Inflammatory macrophage (primary cell): ENCODE data around the gene APBA2.
A peak's percentile ranks its signal among the peaks of the same experiment; 100 is the strongest.

Experiments used
- DNase-seq, 2 donors: peaks; one replicate each; pipeline ENCODE4 v3.0.0-alpha.2; 2020 to 2022

The APBA2 gene

DNA sequence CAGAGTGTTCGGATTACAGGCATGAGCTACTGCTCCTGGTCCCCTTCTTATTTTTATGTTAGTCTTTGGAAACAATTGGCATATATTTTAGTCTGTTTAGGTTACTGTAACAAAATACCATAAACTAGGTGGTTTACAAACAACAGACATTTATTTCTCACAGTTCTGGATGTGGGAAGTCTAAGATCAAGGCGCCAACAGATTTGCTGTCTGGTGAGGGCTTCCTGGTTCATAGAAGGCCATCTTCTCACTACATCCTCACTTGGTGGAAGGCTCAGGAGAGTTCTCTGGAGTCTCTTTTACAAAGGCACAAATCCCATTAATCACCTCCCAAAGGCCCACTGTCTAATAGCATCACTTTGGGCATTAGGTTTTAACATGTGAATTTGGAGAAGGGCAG is 101.0 kb downstream of the APBA2 start:
- no peak for DNase-seq

DNA sequence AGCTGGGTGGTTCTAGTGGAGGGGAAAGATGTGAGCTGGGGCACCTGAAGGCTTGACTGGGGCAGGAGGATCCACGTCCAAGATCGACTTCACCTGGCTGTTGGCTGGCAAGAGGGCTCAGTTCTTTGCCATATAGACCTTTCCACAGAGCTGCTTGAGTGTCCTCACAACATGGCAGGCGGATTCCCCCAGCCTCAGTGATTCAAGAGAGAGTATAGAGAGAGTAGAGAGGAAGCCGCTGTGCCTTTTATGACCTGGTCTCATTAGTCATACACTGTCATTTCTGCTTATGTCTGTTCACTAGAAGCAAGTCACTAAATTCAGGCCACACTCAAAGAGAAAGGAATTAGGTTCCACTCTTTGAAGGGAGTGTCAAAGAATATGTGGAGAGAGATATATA is 101.6 kb downstream of the APBA2 start:
- no peak for DNase-seq

DNA sequence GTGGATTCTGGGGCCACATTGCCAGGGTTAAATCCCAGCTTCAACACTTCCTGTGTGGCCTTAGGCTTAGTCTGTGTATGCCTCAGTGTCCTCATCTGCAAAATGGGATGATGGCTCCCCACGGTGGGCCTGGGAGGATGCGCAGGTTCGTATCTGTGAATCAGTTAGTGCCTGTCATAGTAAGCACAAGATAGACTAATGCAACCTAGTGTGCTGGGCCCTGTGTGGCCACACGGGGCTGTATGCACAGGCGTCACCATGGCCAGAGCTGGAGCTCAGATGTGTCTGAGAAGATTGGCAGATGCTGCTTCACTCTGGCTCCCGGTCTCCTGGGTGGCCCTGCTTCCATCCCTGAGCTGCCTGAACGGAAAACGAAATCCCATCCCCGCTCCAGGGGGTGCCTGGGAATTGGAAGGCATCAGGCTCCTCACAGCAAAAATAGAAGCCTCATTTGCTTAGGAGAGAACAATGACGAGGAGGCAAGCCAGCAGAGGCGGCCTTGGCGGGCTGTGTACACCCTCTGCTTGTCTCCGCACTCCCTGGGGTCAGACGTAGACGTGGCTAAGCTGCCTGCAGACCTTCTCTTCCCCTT is 103.6 kb downstream of the APBA2 start:
- no peak for DNase-seq

DNA sequence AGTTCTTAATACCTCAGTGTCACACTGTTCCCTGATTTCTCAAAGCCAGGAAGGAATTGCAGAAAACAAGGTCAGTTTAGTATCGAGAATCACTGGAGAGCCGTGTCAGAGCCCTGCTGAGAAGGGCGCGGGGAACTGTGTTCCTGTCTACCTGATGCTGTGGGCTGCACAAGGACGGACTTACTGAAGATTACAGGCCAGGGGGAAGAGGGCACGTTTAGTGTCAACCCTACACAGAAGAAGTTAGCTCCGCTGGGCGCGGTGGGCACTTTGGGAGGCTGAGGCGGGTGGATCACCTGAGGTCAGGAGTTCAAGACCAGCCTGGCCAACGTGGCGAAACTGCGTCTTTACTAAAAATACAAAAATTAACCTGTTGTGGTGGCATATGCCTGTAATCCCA is 104.1 kb downstream of the APBA2 start:
- no peak for DNase-seq

DNA sequence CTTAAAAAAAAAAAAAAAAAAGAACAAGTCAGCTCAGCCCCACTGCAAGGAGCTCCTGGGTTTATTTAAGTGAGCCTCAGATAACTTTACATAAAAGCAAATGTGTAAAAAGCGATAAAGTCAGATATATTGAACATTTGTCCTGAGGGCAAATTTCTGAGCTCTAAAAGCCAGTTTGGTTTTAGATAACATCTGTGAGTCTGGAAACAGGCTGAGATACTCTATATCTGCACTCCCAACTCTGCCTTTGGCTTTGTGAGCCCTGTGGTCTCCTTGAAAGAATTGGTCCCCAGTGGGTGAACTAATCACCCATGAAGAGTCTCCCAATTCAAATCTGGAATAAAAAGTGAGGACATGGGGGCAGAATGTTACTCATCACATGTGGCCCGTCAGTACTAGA is 104.6 kb downstream of the APBA2 start:
- DNase-seq: no peak

DNA sequence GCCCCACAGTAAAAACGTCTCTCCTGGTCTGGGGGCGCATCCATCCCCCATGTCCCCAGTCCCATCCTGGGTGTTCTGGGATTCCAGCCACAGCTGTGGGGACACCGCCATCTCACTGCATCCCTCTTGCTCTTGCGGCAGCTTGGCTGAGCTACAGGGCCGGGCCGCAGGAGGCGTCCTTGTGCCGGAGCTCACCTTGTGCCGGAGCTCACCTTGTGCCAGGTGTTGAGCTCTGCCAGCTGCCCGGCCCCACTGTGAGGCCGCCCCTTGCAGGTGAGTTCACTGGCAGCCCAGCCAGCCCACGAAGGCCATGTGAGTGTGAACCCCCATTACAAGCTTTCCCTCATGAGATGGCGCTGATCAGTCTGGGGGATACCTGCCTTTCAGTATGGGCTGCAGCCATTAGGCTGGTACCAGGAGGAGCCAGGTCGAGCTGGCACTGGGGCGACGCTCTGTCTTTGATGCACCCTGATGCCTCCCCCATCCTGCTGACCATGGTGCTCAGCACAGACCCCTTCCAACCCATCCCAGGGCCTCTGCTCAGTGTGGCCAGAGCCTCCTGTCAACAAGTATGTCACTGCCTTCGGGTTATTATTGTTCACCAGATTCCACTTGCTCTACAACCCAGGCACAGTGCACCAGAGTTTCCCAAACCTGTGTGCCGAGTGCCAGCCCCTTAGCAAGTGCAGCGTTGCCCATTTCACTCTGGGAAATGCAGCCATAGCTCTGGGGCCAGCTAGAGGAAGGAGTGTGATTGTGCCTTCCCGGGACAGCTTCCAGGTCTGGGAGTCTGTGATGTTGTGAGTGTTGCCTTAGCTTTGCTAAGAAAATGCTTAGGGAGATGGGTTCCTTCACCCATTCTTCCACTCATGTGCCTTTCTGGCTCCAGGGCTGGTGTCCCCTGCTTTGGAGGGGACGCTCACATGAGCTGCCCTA is 105.7 kb downstream of the APBA2 start:
- DNase-seq: no peak

DNA sequence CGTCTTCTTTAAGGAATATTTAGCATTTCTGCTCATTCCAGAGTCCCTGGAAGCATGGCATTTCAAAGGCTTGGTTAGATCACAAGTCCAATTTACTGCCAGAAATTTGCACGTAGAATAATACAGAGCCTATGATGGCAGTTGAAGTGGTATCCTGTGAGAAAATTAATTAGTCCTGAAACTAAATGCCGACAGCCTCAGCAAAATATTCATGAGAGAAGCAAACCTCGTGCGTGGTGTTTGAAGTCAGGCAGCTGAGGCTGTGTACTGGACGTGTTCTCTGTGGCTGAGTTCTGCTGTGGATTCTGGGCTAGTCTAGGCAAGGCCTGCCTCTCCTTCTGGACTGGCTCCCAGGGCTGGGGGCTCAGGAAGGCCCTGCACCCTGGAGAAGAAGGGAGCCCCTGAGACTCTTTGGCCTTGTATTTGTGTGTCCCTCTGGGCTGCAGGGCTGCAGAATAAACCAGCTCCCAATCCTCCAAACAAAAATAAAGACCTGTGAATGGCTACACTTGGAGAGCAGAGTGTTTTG is 106.6 kb downstream of the APBA2 start:
- DNase-seq: no peak

DNA sequence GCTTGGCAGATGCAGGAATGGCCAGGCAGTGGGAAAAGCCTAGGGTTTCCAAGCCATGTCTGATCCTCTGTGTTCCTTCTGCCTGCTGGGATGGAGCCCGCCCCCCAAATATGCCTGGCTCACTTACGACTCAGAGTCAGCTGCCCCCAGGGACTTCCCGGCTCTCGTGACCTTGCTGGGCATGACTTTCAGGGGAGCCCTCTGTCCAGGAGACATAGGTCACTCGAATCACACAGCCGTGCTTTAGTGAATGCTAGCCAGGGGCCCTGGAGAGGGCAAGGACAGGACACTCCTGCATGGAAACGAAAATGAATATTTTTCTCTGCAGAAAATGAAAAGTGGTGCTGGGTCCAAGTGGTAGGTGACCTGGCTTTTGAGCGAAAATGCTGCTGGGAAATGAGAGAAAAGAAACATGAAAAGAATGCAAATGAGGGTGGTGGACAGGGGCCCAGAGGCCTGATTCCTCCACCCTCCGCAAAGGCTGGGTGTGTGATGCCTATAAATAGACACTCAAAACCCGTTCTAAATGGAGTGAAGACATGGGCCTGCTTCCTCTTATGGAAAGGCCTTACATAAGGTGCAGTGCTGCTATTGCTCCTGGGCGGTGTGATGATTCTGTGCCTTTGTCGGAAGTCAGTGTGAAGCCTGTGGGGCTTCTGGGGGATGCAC is 107.4 kb downstream of the APBA2 start:
- DNase-seq: peak in 1 of 2 donors; percentile 33

DNA sequence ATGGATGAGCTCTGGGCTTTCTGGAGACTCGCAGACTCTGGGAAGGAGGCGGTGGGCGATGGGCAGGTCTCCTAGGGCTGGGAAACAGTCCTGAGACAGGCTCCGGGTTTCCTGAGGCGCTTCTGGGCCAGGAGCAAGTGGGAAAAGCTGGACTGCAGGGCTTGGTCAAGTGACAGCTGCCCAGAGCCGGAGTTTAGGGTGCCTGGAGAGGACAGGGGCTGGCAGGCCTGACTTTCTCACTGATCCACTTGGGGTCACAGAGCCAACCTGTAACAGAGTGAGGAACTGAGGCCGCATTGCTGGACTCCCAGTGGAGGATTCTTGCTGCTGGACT is 107.9 kb downstream of the APBA2 start:
- DNase-seq: no peak

DNA sequence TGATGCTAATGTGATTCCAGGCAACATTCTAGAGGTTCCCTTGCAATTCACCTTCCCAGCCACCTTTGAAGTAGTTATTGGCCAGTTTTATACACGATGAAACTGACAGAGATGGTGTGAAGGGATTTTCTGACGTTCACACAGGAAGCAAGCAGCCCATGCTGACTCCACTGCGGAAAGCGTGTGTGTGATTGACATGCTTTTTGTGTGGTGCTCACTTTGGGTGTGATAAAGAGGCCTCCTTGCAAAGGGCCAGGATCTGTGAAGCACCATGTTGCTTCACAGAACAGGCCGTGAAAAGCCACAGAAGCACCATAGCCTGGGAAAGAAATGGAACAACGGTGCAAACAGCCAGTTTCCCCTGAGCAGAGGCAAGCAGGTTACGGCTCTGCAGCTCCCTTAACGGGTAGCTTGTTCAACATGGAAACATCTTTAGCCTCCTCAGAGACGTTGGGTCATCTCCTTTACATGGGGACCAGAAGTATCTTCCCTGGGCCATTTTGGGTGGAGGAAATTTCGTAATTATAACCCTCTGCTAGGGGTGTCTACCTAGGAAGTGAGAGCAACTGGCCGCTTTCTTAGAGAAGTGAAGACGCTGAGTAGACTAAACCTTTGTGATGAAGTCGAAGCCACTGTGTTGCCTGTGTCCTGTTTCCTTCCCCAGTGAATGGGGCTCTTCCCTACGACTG is 108.5 kb downstream of the APBA2 start:
- DNase-seq: no peak

DNA sequence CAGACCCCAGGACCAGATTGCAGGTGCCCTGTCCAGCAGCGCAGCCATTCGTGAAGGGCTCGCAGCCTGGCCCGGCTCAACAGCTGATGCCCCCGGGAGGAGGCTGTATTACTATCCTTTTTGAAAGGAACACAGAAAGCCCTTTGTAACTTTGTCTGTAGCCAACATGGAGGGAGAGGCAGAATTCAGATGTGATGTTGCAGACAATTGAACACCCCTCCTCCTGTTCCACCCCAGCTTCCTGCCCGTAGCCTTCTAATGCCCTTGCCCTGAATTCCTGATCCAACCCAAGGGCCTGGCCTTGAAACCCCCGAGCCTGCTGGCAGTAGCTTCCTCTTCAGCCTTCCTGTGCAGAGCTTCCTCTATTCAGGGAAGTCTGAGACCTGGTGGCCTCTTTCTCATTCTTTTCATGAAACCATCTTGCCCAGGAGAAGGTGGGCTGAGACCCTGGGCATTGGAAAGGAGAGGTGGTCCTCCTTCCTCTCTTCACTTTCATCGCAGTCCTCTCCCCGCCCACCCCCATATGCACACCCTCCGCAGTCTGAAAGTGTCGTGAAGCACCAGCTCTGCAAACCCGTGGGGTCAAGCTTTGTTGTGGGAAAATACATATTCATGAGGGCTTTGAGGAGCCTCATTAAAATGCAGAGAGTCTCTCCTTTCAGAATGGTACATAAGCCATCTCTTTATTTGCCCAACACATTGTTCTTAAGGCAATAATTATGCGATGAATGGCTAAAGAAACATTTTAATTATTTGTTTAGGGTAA is 109.2 kb downstream of the APBA2 start:
- peak; percentile 6 to 39 for DNase-seq

DNA sequence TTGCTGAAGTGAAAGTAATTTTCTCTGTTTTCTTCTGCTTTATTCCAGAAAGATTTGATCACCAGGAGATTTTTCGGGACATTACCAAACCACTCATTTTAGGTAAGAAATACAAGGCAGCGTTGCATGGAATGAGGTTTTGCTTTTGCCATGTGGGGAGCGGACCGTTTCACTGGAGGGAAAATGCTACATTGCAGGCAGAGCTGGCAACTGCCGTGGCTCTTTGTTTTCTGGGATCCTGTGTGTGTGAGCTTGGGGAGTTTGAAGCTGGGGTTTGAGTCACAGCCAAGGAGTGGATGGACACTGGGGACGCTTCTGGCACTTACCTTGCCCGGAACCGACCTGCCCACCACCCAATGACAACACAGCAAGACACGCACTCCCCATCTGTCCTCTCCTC is 109.9 kb downstream of the APBA2 start:
- no peak for DNase-seq

DNA sequence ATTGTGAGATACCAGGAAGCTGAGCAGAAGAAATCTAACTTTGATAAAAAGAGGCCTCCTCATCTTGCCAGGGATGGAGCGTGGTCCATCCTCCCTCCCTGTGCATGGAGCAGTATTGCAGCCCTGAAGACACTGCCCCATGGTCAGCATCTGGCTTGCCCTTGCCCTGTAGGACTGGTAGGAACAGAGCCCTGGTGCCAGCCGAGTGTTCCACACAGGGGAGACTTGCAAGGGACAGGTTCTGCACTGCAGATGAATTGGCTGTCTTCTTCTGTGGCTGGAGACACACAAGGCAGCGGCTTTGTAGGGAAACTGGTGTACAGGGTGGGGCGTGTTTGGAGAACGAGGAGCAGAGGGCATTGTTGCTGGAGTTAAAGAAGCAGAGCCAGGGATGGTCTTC is 110.5 kb downstream of the APBA2 start:
- no peak for DNase-seq

DNA sequence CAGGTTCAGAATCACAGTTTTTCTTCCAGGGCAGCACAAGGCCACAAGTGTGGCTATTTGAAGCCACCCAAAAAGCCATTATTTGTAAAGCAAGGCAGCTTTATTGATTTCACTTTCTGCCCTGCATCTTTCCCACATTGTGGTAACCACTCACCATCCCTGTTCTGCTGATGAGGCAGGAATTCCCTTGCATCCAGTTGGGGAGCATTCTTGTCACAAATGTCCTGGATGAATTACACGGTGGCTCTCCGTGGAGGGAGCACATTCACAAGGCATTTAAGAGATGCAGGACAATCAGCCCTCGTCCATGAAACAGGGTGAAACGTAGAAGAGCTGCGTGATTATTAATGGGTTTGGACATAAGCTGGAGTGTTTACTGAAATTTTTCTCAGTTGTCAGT is 111.2 kb downstream of the APBA2 start:
- DNase-seq: no peak

DNA sequence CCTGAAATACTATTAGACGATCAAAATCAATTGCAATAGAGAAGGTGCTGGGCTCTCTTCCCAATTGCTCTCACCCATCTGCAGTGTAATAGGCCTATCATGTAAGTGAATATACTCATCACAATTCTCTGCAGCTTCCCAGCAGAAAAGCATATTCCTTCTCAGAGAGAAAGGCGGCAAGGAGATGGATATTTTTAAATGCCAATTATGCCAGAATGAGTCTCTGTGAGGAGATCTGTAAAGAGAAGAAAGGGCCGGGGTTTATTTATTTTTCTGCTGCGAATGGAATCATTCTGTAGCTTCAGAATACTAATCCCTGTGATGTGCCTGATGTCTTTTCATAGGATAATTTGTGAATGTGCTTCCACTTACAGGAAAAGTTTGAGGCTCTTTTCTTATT is 112.0 kb downstream of the APBA2 start:
- no peak for DNase-seq

DNA sequence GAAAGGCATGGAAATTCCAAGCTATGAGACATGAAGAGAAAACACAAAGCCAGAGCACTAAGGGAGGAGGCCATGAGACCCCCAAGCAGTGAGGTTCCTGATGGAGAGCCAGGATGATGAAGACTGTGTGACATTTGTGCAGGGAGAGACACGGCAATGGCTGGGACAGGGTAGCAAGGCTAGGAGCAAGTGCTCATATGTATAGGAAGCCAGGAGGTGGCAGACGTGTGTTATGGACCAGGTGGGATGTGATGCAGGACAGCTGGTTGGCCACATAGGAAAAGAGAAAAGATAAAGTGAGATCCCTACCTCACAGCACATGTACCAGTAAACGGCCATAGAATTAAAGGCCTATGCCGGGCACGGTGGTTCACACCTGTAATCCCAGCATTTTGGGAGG is 112.7 kb downstream of the APBA2 start:
- no peak for DNase-seq

DNA sequence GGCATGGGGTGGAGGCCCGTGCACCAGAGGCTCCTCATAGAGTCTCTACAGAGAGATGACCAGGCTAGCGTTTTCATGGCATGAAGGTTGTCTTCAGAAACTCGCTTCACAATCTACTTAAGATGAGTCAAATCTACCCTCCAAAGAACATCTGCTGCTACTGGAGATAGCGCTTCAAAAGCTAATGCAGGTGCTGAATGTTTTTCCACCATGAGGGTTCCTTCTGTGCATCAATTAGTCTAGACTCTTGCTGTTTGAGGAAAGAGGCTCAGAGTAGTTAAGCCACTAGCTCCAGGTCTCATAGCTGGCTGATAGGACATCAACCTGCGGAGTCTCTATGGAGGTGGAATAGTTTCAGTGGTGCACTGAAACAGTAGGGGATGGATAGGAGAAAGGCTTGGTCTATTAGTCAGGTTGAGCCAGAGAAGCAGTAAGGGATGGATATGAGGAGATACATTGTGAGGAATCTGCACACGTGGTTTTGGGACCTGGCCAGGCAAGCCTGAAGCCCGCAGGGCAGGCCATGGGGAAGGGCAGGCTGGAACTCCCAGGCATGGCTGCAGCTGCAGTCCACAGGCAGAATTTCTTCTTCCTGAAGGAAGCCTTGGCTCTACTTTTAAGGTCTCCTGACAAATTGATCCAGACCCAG is 117.5 kb downstream of the APBA2 start:
- no peak for DNase-seq

DNA sequence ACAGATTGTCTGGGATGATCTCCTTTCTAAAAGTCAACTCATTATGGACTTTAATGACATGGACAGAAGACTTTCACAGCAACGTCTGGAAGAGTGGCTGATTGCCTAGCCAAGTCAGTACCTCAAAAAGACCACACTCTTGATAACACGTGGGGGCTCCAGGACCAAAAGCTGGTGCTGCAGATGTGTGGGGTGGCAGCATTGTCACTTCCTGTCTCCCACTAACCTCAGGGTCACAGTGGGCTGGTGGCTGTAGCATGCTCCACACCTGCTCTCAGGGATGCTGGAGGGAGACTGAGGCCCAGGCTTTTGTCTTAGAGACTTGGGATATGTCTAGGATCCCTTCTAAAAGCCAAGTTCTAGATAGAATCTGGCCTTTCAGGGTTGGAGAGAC is 118.1 kb downstream of the APBA2 start:
- no peak for DNase-seq

DNA sequence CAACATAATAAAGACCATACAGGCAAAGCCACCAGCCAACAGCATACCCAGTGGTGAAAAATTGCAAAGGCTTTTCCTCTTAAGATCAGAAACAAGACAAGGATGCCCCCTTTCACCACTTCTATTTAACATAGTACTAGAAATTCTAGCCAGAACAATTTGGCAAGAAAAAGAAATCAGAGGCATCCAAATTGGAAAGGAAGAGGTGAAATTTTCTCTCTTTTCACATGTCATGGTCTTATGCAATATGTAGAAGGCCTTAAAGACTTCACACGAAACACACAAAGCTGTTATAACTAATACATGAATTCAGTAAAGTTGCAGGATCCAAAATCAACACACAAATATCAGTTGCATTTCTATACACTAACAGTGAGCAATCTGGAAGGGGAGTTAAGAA is 120.2 kb downstream of the APBA2 start:
- DNase-seq: no peak

DNA sequence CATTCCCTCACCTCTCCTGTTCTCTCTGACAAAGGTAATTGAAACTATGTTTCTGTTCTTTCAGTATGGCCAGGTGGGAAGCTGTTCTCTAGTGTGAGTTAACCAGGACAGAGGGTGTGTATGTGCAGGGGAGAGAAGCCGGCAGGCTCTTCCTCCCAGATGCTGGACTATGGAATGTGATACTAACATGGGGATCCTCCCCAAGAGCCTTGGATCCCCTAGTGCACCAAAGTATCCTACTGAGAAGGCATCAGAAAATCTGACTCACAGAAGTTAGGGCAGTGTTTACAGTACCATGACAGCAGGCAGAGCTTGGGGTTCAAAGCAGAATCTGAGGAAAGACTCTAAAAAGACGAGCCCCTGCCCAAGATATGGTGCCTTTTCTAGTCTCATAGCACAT is 123.1 kb downstream of the APBA2 start:
- DNase-seq: no peak

DNA sequence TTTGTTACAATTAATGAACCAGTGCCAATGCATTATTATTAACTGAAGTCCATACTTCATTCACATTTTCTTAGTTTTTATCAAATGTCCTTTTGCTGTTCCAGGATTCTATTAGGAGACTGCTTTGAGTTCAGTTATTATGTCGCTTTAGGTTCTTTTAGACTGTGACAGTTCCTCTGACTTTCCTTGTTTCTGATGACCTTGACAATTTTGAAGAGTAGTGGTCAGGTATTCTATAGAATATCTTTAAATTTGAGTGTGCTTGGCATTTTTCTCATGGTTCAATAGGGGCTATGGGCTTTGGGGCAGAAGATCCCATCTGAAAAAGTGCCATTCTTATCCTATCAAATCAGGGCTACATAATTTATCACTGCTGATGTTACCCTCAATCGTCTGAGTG is 126.3 kb downstream of the APBA2 start:
- no peak for DNase-seq

DNA sequence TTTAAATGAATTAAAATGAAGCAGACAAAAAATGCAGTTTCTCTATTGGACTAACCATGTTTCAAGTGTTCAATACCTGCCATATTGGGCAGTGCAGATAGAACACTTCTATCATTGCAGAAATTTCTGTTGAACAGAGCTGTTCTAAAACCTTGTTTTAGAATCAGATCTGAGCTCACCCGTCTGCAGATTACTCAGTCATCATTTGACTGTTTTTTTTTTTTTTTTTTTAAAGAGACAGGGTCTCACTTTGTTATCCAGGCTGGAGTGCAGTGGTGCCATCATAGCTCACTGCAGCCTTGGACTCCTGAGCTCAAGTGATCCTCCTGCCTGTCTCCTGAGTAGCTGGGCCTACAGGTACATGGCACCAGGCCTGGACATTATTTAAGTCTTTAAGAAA is 128.7 kb downstream of the APBA2 start:
- no peak for DNase-seq
